NCI-H2107 treated with DMSO at 0.1 percent for 48 hours (cell line): ENCODE results near the gene FAM217B.

Experiments
- DNase-seq: peaks from one replicate; lab custom pipeline; 2025; ENCODE audit not compliant: unreplicated experiment; lab: John Stamatoyannopoulos, UW

FAM217B gene

GRCh38 chr20:59972037-59972801 lies 32.0 kb downstream of the FAM217B start:
- peak; percentile 35 for DNase-seq

- no peak for DNase-seq
These were observed 36.1 kb downstream of the FAM217B start for GRCh38 chr20:59976156-59976782.

GRCh38 chr20:59977086-59977485 lies 36.9 kb downstream of the FAM217B start:
- DNase-seq, result no peak

- no peak for DNase-seq
These were observed 42.9 kb downstream of the FAM217B start for GRCh38 chr20:59983076-59983475.

- no peak for DNase-seq
These were observed 44.4 kb downstream of the FAM217B start for GRCh38 chr20:59984541-59984940.

- DNase-seq, result no peak
These were observed 45.0 kb downstream of the FAM217B start for GRCh38 chr20:59985164-59985563.

- no peak for DNase-seq
These were observed 45.7 kb downstream of the FAM217B start for GRCh38 chr20:59985864-59986263.

GRCh38 chr20:59987135-59987534 lies 46.9 kb downstream of the FAM217B start:
- DNase-seq, result no peak

GRCh38 chr20:59988141-59988540 lies 48.0 kb downstream of the FAM217B start:
- no peak for DNase-seq

GRCh38 chr20:59992526-59993084 lies 52.4 kb downstream of the FAM217B start:
- DNase-seq, result no peak

GRCh38 chr20:59993736-59994430 lies 53.7 kb downstream of the FAM217B start:
- no peak for DNase-seq

GRCh38 chr20:59994697-59995122 lies 54.5 kb downstream of the FAM217B start:
- no peak for DNase-seq

GRCh38 chr20:59996108-59996507 lies 55.9 kb downstream of the FAM217B start:
- DNase-seq, result no peak

GRCh38 chr20:59997896-59998295 lies 57.7 kb downstream of the FAM217B start:
- no peak for DNase-seq
